ENCODE results near the gene OR1K1.

DNA sequence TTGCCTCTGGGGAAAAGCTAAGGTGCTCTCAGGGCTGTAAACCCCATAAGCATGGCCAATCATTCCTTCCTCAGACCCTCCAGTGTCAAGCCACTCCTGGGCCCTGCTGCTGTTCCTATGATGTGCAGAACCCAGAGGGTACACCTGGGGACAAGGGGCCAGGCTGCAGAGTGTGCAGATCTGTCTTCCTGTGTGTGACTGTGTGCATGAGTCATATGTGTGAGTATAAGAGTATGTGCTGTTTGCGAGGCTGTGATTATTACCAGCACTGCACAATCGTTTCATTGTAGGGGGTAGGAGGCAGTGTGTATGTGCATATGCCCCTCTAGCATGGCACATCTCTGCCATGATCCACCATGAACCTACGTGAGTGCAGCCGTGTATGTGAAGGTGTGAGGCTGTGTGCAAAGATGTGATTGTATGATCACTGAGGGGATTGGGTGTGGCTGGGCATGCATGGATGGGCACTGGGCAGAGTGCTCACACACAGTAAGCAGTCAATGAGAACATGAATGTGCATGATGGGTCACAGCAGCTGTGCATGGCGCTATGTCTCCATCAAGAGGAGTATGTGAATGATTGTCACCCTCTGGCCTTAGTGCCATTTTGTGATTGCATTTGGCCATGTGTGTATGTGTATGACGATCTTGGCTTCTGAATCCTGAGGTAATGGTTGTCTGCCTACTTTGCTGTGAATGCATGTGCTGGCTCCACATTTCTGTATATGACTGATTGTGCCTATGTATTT is 2.4 kb upstream of the OR1K1 start:
- TF ChIP-seq POLR2A (IDR thresholded peaks at IDR 0.05; ENCODE audit: extremely low read depth, insufficient read length) = no peak
- TF ChIP-seq, protein P1, sequence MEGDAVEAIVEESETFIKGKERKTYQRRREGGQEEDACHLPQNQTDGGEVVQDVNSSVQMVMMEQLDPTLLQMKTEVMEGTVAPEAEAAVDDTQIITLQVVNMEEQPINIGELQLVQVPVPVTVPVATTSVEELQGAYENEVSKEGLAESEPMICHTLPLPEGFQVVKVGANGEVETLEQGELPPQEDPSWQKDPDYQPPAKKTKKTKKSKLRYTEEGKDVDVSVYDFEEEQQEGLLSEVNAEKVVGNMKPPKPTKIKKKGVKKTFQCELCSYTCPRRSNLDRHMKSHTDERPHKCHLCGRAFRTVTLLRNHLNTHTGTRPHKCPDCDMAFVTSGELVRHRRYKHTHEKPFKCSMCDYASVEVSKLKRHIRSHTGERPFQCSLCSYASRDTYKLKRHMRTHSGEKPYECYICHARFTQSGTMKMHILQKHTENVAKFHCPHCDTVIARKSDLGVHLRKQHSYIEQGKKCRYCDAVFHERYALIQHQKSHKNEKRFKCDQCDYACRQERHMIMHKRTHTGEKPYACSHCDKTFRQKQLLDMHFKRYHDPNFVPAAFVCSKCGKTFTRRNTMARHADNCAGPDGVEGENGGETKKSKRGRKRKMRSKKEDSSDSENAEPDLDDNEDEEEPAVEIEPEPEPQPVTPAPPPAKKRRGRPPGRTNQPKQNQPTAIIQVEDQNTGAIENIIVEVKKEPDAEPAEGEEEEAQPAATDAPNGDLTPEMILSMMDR (IDR thresholded peaks at IDR 0.05; ENCODE audit: low read depth, low read length) = no peak

Data from NB4 (cell line).